ENCODE measurements around the gene NEO1.

The NEO1 gene

DNA sequence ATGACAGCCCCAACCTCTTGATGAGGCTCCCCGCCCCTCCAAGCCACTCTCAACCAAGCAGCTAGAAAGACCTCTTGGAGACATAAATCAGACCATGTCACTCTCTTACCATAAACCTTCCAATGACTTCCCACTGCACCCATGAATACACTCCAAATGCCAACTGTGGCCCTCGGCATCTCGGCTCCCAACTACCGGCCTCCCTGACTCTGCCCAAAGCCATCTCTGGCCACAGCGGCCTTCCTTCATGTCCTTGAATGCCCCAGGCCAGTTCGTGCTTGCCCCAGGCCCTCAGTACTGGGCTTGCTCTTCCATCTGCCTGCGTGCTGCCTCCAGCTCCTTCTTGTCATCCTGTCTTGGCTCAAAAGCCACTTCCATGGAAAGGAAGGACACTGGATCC lies 284.5 kb downstream of the NEO1 start:
- Histone ChIP-seq H3K9me3 (replicated peaks; ENCODE audit: insufficient read depth, low read length) (no peaks in the 10 kb centered on the region), H3F3A (ENCODE audit: insufficient read depth, low read length) (no peaks in the 10 kb centered on the region), H4K20me1 (ENCODE audit: insufficient read depth, low read length) (no peaks in the 10 kb centered on the region), H3K9me2 (replicated peaks; ENCODE audit: insufficient read depth, low read length) (no peaks in the 10 kb centered on the region), H3K4me3 (ENCODE audit: low read length) (no peak overlapping the region), H3K9ac (ENCODE audit: low read length) (no peak overlapping the region), H3K4me1 (ENCODE audit: low read length) (no peaks in the 10 kb centered on the region), H3K79me2 (ENCODE audit: low read length) (no peaks in the 10 kb centered on the region), H2AFZ (ENCODE audit: low read length) (no peak overlapping the region), H3K36me3 (replicated peaks; ENCODE audit: insufficient read depth, low read length) (no peaks in the 10 kb centered on the region), H3K27me3 (replicated peaks; ENCODE audit: insufficient read depth, low read length) (peaks cover 46% of the 10 kb centered on the region), H3K4me2 (ENCODE audit: low read depth, low read length) (no peak overlapping the region), H3K27ac (ENCODE audit: low read length) (no peak overlapping the region)
- DNase-seq: no peak
- TF ChIP-seq EZH2phosphoT487 (IDR thresholded peaks at IDR 0.05; ENCODE audit: low read length): no peak
- no peak for TF ChIP-seq CTCF (IDR thresholded peaks at IDR 0.05; ENCODE audit: low read length)
- TF ChIP-seq EZH2 (optimal IDR thresholded peaks at IDR 0.05; ENCODE audit: low read depth, low read length): no peak

GRCh38 chr15:73337187-73337586 lies 284.9 kb downstream of the NEO1 start:
- Histone ChIP-seq H3K4me3 (ENCODE audit: low read length) (no peak overlapping the region), H2AFZ (ENCODE audit: low read length) (no peak overlapping the region), H3K9me2 (replicated peaks; ENCODE audit: insufficient read depth, low read length) (no peaks in the 10 kb centered on the region), H3F3A (ENCODE audit: insufficient read depth, low read length) (no peaks in the 10 kb centered on the region), H3K4me1 (ENCODE audit: low read length) (no peaks in the 10 kb centered on the region), H3K27ac (ENCODE audit: low read length) (no peak overlapping the region), H3K27me3 (replicated peaks; ENCODE audit: insufficient read depth, low read length) (peaks cover 45% of the 10 kb centered on the region), H4K20me1 (ENCODE audit: insufficient read depth, low read length) (no peaks in the 10 kb centered on the region), H3K4me2 (ENCODE audit: low read depth, low read length) (no peak overlapping the region), H3K9me3 (replicated peaks; ENCODE audit: insufficient read depth, low read length) (no peaks in the 10 kb centered on the region), H3K79me2 (ENCODE audit: low read length) (no peaks in the 10 kb centered on the region), H3K9ac (ENCODE audit: low read length) (no peak overlapping the region), H3K36me3 (replicated peaks; ENCODE audit: insufficient read depth, low read length) (no peaks in the 10 kb centered on the region)
- DNase-seq: no peak
- no peak for TF ChIP-seq EZH2phosphoT487 (IDR thresholded peaks at IDR 0.05; ENCODE audit: low read length)
- no peak for TF ChIP-seq EZH2 (optimal IDR thresholded peaks at IDR 0.05; ENCODE audit: low read depth, low read length)
- TF ChIP-seq CTCF (IDR thresholded peaks at IDR 0.05; ENCODE audit: low read length): no peak

DNA sequence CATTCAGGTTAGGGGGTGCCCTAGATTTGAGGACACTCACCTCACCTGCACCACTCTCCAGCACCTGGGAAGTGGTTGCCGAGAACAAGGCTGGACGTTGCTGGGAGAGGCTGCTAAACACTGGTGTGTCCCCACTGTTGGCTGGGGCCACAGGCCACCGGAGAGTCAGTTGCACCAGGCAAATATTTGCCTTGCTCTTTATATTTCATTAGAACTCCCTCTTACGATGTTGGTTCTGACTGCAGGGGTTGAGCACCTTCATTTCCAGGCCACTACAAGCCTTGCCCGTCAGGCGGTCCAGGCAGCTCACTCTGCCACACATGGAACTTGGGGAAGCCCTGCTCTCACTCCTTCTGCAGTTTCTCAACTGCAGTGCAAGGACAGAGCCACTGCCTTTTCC lies 285.8 kb downstream of the NEO1 start:
- H3K4me2 ChIP-seq (ENCODE audit: low read depth, low read length): no peak overlapping the region
- H3K27me3 ChIP-seq (replicated peaks; ENCODE audit: insufficient read depth, low read length): peaks cover 49% of the 10 kb centered on the region

More for the DNA sequence above, 285.8 kb downstream of the NEO1 start:
- Histone ChIP-seq H3K36me3 (replicated peaks; ENCODE audit: insufficient read depth, low read length) (no peaks in the 10 kb centered on the region), H3K9ac (ENCODE audit: low read length) (no peak overlapping the region), H3F3A (ENCODE audit: insufficient read depth, low read length) (no peaks in the 10 kb centered on the region), H3K9me2 (replicated peaks; ENCODE audit: insufficient read depth, low read length) (no peaks in the 10 kb centered on the region), H3K4me1 (ENCODE audit: low read length) (no peaks in the 10 kb centered on the region), H2AFZ (ENCODE audit: low read length) (no peak overlapping the region), H3K27ac (ENCODE audit: low read length) (no peak overlapping the region), H3K4me3 (ENCODE audit: low read length) (no peak overlapping the region), H3K79me2 (ENCODE audit: low read length) (no peaks in the 10 kb centered on the region), H4K20me1 (ENCODE audit: insufficient read depth, low read length) (no peaks in the 10 kb centered on the region), H3K9me3 (replicated peaks; ENCODE audit: insufficient read depth, low read length) (no peaks in the 10 kb centered on the region)
- DNase-seq: no peak
- TF ChIP-seq EZH2 (optimal IDR thresholded peaks at IDR 0.05; ENCODE audit: low read depth, low read length) (no peak), EZH2phosphoT487 (IDR thresholded peaks at IDR 0.05; ENCODE audit: low read length) (no peak), CTCF (IDR thresholded peaks at IDR 0.05; ENCODE audit: low read length) (no peak)
